Naive thymus-derived CD4-positive, alpha-beta T cell (primary cell): ENCODE data around the gene ZNF280D. TPM values are rescaled to one million over a fixed set of nuclear protein-coding genes. Genes with fewer than 3 reads are reported as not detected.

ENCODE experiments used
- ATAC-seq: fragments of 150-1000 bp; cut with Tn5 transposase; 2 replicates; pipeline ENCODE4 v1.10.0; 2021; ENCODE audit warnings: mild to moderate bottlenecking, moderate library complexity
- CTCF ChIA-PET: fragments of 350-600 bp; sonication (Branson Sonifier 250); formaldehyde crosslinking; loops from one replicate; lab custom pipeline; 2021; ENCODE audit warnings: antibody characterized with exemption; lab: Charles Lee
- POLR2A ChIA-PET: fragments of 350-600 bp; sonication (Branson Sonifier 250); formaldehyde crosslinking; loops from one replicate; lab custom pipeline; 2021; ENCODE audit warnings: antibody characterized with exemption, inconsistent platforms; lab: Charles Lee
- DNase-seq, 9 donors: peaks; one replicate each; pipeline versions ENCODE4 v3.0.0 to v3.0.0-alpha.2; 2020 to 2022; ENCODE audit warnings: mixed read lengths in 1 of 9
- H3K27ac ChIP-seq: one replicate; pipeline ENCODE4 v1.7.0; 2013; ENCODE audit warnings: mild to moderate bottlenecking, low read depth, low read length, moderate library complexity
- H3K27me3 ChIP-seq, 2 donors: one replicate each; pipeline ENCODE4 v1.7.0; 2013; ENCODE audit warnings: low read length in 2 of 2, mild to moderate bottlenecking in 2 of 2, moderate library complexity in 2 of 2; ENCODE audit not compliant: control insufficient read depth in 2 of 2, insufficient read depth in 2 of 2
- H3K36me3 ChIP-seq, 3 experiments: 1 replicate in 2 of 3; 2 replicates in 1 of 3; pipeline ENCODE4 v1.7.0; 2013; ENCODE audit warnings: low read length in 3 of 3, mild to moderate bottlenecking in 3 of 3, moderate library complexity in 1 of 3; ENCODE audit not compliant: insufficient read depth in 3 of 3, control insufficient read depth in 2 of 3
- H3K4me1 ChIP-seq, 2 donors: one replicate each; pipeline ENCODE4 v1.7.0; 2013; ENCODE audit warnings: low read length in 2 of 2, mild to moderate bottlenecking in 2 of 2, moderate library complexity in 1 of 2; ENCODE audit not compliant: control insufficient read depth in 2 of 2, insufficient read depth in 2 of 2
- H3K4me3 ChIP-seq: 2 replicates; pipeline ENCODE4 v1.7.0; 2013; ENCODE audit warnings: mild to moderate bottlenecking, low read length
- H3K9me3 ChIP-seq, 3 experiments: 1 replicate in 2 of 3; 2 replicates in 1 of 3; pipeline ENCODE4 v1.7.0; 2013; ENCODE audit warnings: low read length in 3 of 3; ENCODE audit not compliant: control insufficient read depth in 2 of 3
- H3K27ac Mint-ChIP-seq, 9 donors: one replicate each; pipeline ENCODE4 v1.8.0; 2020 to 2022; ENCODE audit warnings: mixed read lengths in 9 of 9, mild to moderate bottlenecking in 8 of 9, moderate library complexity in 5 of 9, inconsistent platforms in 2 of 9
- H3K27me3 Mint-ChIP-seq, 5 donors: one replicate each; pipeline ENCODE4 v1.8.0; 2021 to 2022; ENCODE audit warnings: mixed read lengths in 5 of 5, mild to moderate bottlenecking in 1 of 5
- H3K36me3 Mint-ChIP-seq, 5 donors: one replicate each; pipeline ENCODE4 v1.8.0; 2020 to 2022; ENCODE audit warnings: mixed read lengths in 5 of 5, mild to moderate bottlenecking in 3 of 5, inconsistent platforms in 1 of 5
- H3K4me1 Mint-ChIP-seq, 7 donors: one replicate each; pipeline ENCODE4 v1.8.0; 2020 to 2022; ENCODE audit warnings: mixed read lengths in 7 of 7, mild to moderate bottlenecking in 3 of 7, inconsistent platforms in 1 of 7
- H3K4me3 Mint-ChIP-seq, 10 donors: one replicate each; pipeline ENCODE4 v1.8.0; 2020 to 2022; ENCODE audit warnings: mild to moderate bottlenecking in 10 of 10, mixed read lengths in 10 of 10, moderate library complexity in 6 of 10, inconsistent platforms in 2 of 10
- H3K9me3 Mint-ChIP-seq, 11 donors: one replicate each; pipeline ENCODE4 v1.8.0; 2020 to 2022; ENCODE audit warnings: mixed read lengths in 11 of 11, mild to moderate bottlenecking in 4 of 11, inconsistent platforms in 1 of 11, moderate library complexity in 1 of 11
- intact Hi-C, 2 donors: fragments of 100-400 bp; cut with micrococcal nuclease; formaldehyde crosslinking; loops; one replicate each; pipeline ENCODE4 v1.15.1; 2023
- polyA plus RNA-seq, 2 donors: library from polyadenylated mRNA; unstranded; fragments of 300-500 nt; fragmentation: Illumina TruSeq; gene quantifications; one replicate each; pipeline ENCODE4 v1.2.3, GENCODE V29; 2021
- total RNA-seq, 6 experiments: library from RNA in 5 of 6; stranded (reverse) in 5 of 6; gene quantifications; 1 replicate in 5 of 6; 2 replicates in 1 of 6; pipeline ENCODE4 v1.2.3 and lab custom pipeline; 2021 to 2026

Gene ZNF280D
- total and polyA plus RNA-seq, 7 experiments from 2014 or later: 9.3 to 59.0 (median 37.6) TPM

DNA sequence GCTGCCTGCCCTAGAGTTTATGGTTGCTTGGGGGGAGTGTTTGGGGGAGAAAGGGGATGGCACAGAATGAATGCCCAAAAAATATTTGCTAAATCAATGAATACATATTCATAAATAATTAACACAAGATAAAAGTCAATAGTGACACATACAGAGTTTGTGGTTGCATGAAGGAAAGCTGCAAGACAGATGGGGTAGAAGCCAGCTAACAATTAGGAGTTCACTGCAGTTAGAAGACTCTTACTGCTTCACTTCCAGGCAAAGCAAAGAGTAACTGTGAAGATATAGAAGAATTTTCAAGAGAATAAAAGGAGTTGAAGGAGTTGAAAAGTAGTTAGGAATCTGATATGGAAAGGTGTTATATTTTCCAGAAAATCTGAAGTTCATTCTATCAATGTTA is 72.4 kb downstream of the ZNF280D start:
- CTCF ChIA-PET: no interaction called here
- H3K27me3 Mint-ChIP-seq: no peaks in the 10 kb centered on the region
- H3K4me3 Mint-ChIP-seq: no peak overlapping the region
- POLR2A ChIA-PET: no interaction called here
- ATAC-seq (no peak), DNase-seq (no peak)
- Histone ChIP-seq H3K27ac (no peak overlapping the region), H3K4me3 (no peak overlapping the region), H3K27me3 (no peaks in the 10 kb centered on the region), H3K36me3 (peaks cover 3 to 25% (median 9%) of the 10 kb centered on the region in 3 experiments), H3K9me3 (no peaks in the 10 kb centered on the region), H3K4me1 (no peaks in the 10 kb centered on the region)
- H3K9me3 Mint-ChIP-seq: no peaks in the 10 kb centered on the region
- intact Hi-C loops: no loop called here
- H3K27ac Mint-ChIP-seq: no peak overlapping the region
- peaks cover 23 to 69% (median 54%) of the 10 kb centered on the region in 5 donors for H3K36me3 Mint-ChIP-seq
- H3K4me1 Mint-ChIP-seq: peaks cover 0 to 3% (median 0%) of the 10 kb centered on the region in 7 donors

DNA sequence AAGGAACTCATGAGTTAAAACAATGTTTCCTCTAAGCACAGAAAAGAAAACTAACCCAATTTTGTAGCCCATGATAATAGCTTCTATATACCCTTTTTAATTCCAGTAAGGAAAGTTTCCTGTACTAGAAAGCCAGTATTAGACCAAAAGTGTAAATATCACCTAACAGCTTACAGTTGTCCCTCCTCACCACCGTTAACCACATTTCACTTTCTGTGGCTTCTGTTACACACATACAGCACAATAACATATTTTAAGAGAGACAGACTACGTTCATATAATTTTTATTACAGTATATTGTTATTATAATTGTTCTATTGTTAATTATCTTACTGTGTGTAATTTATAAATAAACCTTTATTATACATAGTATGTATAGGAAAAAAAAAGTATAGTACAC is 74.1 kb downstream of the ZNF280D start:
- H3K27me3 ChIP-seq: no peaks in the 10 kb centered on the region
- H3K27ac ChIP-seq: no peak overlapping the region
- ChIA-PET CTCF (no interaction called here), POLR2A (no interaction called here)
- Mint-ChIP-seq H3K27me3 (no peaks in the 10 kb centered on the region), H3K4me3 (no peak overlapping the region), H3K36me3 (peaks cover 11 to 61% (median 40%) of the 10 kb centered on the region in 5 donors), H3K4me1 (peaks cover 0 to 5% (median 0%) of the 10 kb centered on the region in 7 donors), H3K27ac (no peak overlapping the region), H3K9me3 (no peaks in the 10 kb centered on the region)
- H3K4me1 ChIP-seq: no peaks in the 10 kb centered on the region
- no peaks in the 10 kb centered on the region for H3K9me3 ChIP-seq
- no peak overlapping the region for H3K4me3 ChIP-seq
- ATAC-seq: no peak
- no peak for DNase-seq
- H3K36me3 ChIP-seq: peaks cover 3 to 16% (median 6%) of the 10 kb centered on the region in 3 experiments
- intact Hi-C loops: no loop called here

DNA sequence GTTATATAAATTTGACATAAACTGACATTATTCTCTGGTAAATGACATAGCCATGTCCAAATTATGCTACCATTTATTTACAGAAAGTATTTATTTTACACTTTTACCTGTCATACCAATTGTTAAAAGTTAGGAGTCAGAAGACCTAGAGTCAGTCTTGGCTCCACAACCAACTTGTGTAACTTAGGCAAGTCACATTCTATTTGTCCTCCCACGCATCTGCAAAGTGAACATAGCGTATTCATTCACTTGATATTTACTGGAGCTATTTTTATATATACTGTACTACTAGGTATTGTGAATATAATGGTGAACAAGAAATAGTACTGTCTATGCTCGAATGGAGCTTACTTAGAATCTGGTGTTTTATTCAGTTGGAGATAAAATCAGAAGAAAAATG is 78.7 kb downstream of the ZNF280D start:
- no peaks in the 10 kb centered on the region for H3K27me3 ChIP-seq
- H3K9me3 Mint-ChIP-seq: no peaks in the 10 kb centered on the region
- H3K36me3 Mint-ChIP-seq: peaks cover 6 to 53% (median 25%) of the 10 kb centered on the region in 5 donors
- no peak for ATAC-seq
- ChIA-PET CTCF (no interaction called here), POLR2A (no interaction called here)
- intact Hi-C loops: no loop called here
- H3K4me1 ChIP-seq: no peaks in the 10 kb centered on the region
- no peak overlapping the region for H3K4me3 Mint-ChIP-seq
- H3K27ac Mint-ChIP-seq: no peak overlapping the region
- H3K27me3 Mint-ChIP-seq: no peaks in the 10 kb centered on the region
- no peak for DNase-seq
- H3K4me3 ChIP-seq: no peak overlapping the region
- H3K27ac ChIP-seq: no peak overlapping the region
- peaks cover 0 to 17% (median 0%) of the 10 kb centered on the region in 3 experiments for H3K36me3 ChIP-seq
- H3K9me3 ChIP-seq: no peaks in the 10 kb centered on the region
- H3K4me1 Mint-ChIP-seq: peaks cover 0 to 7% (median 0%) of the 10 kb centered on the region in 7 donors

DNA sequence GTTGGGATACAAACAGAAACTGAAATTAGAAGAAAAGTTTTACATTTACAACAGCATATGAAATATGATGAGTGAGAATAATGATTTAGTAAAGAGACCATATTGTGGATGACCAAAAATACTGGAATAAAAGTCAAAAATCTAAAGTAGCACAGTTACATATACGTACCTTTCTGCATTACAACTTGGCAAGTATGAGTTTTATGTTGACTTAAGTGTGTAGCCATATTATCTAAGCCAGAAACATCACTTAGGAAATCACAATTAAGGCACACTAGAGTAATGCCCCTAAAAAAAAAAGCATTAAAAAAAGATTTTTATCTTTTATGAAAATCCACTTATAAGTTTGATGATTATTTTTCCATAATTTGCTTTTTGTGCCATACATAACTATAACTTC is 79.1 kb downstream of the ZNF280D start:
- CTCF ChIA-PET: interaction anchor here (0.7 kb wide), 1 partner anchor 49 kb away, joined by 3 read pairs; no protein-coding TSS in a partner anchor
- Histone ChIP-seq H3K9me3 (no peaks in the 10 kb centered on the region), H3K36me3 (peaks cover 0 to 17% (median 0%) of the 10 kb centered on the region in 3 experiments)

DNA sequence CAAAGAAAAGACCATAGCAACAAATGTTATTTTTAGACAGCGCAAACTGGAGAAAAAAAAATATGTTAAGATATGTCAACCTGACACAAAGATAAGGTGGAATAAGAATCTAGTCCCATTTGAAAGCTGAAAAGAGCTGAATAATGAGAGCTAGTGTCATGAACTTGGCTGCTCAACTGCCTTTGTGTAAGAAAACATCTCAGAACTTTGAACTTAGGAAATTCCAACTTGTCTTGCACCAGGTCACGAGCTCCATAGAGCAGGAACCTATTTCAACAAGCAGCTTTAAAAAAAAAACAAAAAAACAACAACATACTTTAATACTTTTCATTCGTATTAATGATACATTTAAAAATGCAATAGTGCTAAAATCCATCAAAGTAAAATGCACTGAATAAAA is 79.5 kb downstream of the ZNF280D start:
- Mint-ChIP-seq H3K9me3 (no peaks in the 10 kb centered on the region), H3K36me3 (peaks cover 6 to 58% (median 26%) of the 10 kb centered on the region in 5 donors), H3K27me3 (no peaks in the 10 kb centered on the region), H3K4me1 (peaks cover 0 to 4% (median 0%) of the 10 kb centered on the region in 7 donors), H3K27ac (no peak overlapping the region), H3K4me3 (no peak overlapping the region)
- Histone ChIP-seq H3K4me1 (no peaks in the 10 kb centered on the region), H3K27me3 (no peaks in the 10 kb centered on the region), H3K9me3 (no peaks in the 10 kb centered on the region), H3K36me3 (peaks cover 0 to 17% (median 0%) of the 10 kb centered on the region in 3 experiments), H3K4me3 (no peak overlapping the region), H3K27ac (no peak overlapping the region)
- CTCF ChIA-PET: interaction anchor here (0.7 kb wide), 1 partner anchor 49 kb away, joined by 3 read pairs; no protein-coding TSS in a partner anchor
- ATAC-seq: no peak
- POLR2A ChIA-PET: no interaction called here
- intact Hi-C loops: no loop called here
- DNase-seq: no peak

More for the DNA sequence above, 79.1 kb downstream of the ZNF280D start:
- H3K4me1 ChIP-seq: no peaks in the 10 kb centered on the region
- Mint-ChIP-seq H3K9me3 (no peaks in the 10 kb centered on the region), H3K27ac (no peak overlapping the region), H3K4me1 (peaks cover 0 to 6% (median 0%) of the 10 kb centered on the region in 7 donors), H3K4me3 (no peak overlapping the region), H3K27me3 (no peaks in the 10 kb centered on the region), H3K36me3 (peaks cover 6 to 53% (median 25%) of the 10 kb centered on the region in 5 donors)
- no peak for DNase-seq
- intact Hi-C loops: no loop called here
- ATAC-seq: no peak
- POLR2A ChIA-PET: no interaction called here
- H3K4me3 ChIP-seq: no peak overlapping the region
- no peak overlapping the region for H3K27ac ChIP-seq
- H3K27me3 ChIP-seq: no peaks in the 10 kb centered on the region

DNA sequence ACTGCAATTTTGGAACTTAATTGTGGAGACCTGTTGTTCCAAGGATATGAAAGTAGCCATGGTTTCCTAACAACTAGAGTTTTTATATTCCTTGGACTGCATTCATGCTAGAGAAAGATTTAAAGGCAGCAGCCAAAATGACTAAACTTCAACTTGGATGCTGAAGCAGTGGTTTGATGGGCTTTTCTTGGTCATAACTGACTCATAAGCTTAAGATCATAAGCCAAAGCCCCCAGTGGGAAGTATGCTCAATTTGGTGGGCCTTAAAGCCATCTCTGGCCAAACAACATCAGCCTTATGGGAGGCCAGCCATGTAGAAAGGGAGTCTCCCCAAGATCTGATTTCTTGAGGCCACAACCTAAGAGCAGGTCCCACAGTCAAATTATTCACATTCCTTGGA is 80.2 kb downstream of the ZNF280D start:
- Histone ChIP-seq H3K9me3 (no peaks in the 10 kb centered on the region), H3K4me3 (no peak overlapping the region), H3K27ac (no peak overlapping the region), H3K27me3 (no peaks in the 10 kb centered on the region), H3K36me3 (peaks cover 0 to 22% (median 0%) of the 10 kb centered on the region in 3 experiments), H3K4me1 (no peaks in the 10 kb centered on the region)
- peaks cover 9 to 63% (median 31%) of the 10 kb centered on the region in 5 donors for H3K36me3 Mint-ChIP-seq
- ChIA-PET CTCF (no interaction called here), POLR2A (no interaction called here)
- H3K27ac Mint-ChIP-seq: no peak overlapping the region
- no peaks in the 10 kb centered on the region for H3K9me3 Mint-ChIP-seq
- no peak overlapping the region for H3K4me3 Mint-ChIP-seq
- peaks cover 0 to 4% (median 0%) of the 10 kb centered on the region in 7 donors for H3K4me1 Mint-ChIP-seq
- intact Hi-C loops: no loop called here
- ATAC-seq: no peak
- H3K27me3 Mint-ChIP-seq: no peaks in the 10 kb centered on the region
- DNase-seq: no peak

DNA sequence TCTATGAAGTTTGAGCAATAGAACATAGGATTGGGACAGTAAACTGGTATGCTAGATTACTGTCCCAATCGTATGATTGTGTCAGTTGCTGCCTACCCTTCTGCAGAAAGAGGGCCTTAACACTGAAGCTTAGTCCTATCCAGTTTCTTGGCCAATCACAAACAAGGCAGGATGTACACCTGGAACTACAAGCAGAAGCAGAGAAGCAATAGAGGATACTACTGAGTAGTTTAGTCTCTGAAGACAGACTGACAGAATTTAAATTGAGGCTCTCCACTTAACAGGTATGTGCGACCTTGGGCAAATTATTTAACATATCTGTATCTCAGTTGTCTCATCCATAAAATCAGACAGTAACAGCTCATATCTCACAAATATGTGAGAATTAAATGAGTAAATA is 85.0 kb downstream of the ZNF280D start:
- no peaks in the 10 kb centered on the region for H3K9me3 ChIP-seq
- H3K4me1 Mint-ChIP-seq: no peaks in the 10 kb centered on the region
- H3K36me3 Mint-ChIP-seq: peaks cover 11 to 51% (median 21%) of the 10 kb centered on the region in 5 donors
- POLR2A ChIA-PET: no interaction called here
- H3K27me3 Mint-ChIP-seq: no peaks in the 10 kb centered on the region
- H3K27ac Mint-ChIP-seq: peak overlapping the region in 2 of 9 donors; percentile 23 to 52
- H3K27ac ChIP-seq: no peak overlapping the region
- CTCF ChIA-PET: no interaction called here
- H3K36me3 ChIP-seq: peaks cover 0 to 8% (median 0%) of the 10 kb centered on the region in 3 experiments
- H3K27me3 ChIP-seq: no peaks in the 10 kb centered on the region
- ATAC-seq (no peak), DNase-seq (no peak)
- H3K4me3 ChIP-seq: no peak overlapping the region
- H3K4me3 Mint-ChIP-seq: no peak overlapping the region
- no peaks in the 10 kb centered on the region for H3K4me1 ChIP-seq
- H3K9me3 Mint-ChIP-seq: no peaks in the 10 kb centered on the region
- intact Hi-C loops: no loop called here
